Smooth muscle cell (in vitro differentiated cells): ENCODE data around the gene ATP9B. TPM values are rescaled to one million over a fixed set of nuclear protein-coding genes. Genes with fewer than 3 reads are reported as not detected.

Experiments used
- DNase-seq: peaks from one replicate; lab custom pipeline; 2025; ENCODE audit not compliant: unreplicated experiment; lab: John Stamatoyannopoulos, UW
- H2AFZ ChIP-seq: fragments of 200-600 bp; sonication (generic); 2 replicates; pipeline ENCODE4 v1.6.0; 2016; ENCODE audit warnings: antibody characterized with exemption, low read depth, mild to moderate bottlenecking
- H3F3A ChIP-seq: fragments of 200-600 bp; sonication (generic); 2 replicates; pipeline ENCODE4 v1.6.0; 2017; ENCODE audit warnings: antibody characterized with exemption, low read depth
- H3K27ac ChIP-seq: fragments of 200-600 bp; sonication (generic); 2 replicates; pipeline ENCODE4 v1.5.1; 2016; ENCODE audit warnings: low read depth, mild to moderate bottlenecking
- H3K27me3 ChIP-seq: fragments of 200-600 bp; sonication (generic); 2 replicates; pipeline ENCODE4 v1.6.1; 2016; ENCODE audit warnings: low read depth, mild to moderate bottlenecking
- H3K36me3 ChIP-seq: fragments of 200-600 bp; sonication (generic); 2 replicates; pipeline ENCODE4 v1.5.1; 2016; ENCODE audit warnings: low read depth
- H3K4me1 ChIP-seq: fragments of 200-600 bp; sonication (generic); 2 replicates; pipeline ENCODE4 v1.5.1; 2016; ENCODE audit warnings: low read depth
- H3K4me2 ChIP-seq: fragments of 200-600 bp; sonication (generic); 2 replicates; pipeline ENCODE4 v1.6.0; 2016; ENCODE audit warnings: mild to moderate bottlenecking
- H3K4me3 ChIP-seq: fragments of 200-600 bp; sonication (generic); 2 replicates; pipeline ENCODE4 v1.5.1; 2016; ENCODE audit warnings: mild to moderate bottlenecking
- H3K79me2 ChIP-seq: fragments of 200-600 bp; sonication (generic); 2 replicates; pipeline ENCODE4 v1.6.0; 2016; ENCODE audit warnings: low read depth, mild to moderate bottlenecking
- H3K9ac ChIP-seq: fragments of 200-600 bp; sonication (generic); 2 replicates; pipeline ENCODE4 v1.6.0; 2016; ENCODE audit warnings: low read depth
- H3K9me3 ChIP-seq: fragments of 200-600 bp; sonication (generic); replicated peaks from 2 replicates; pipeline ENCODE4 v1.5.1; 2016; ENCODE audit warnings: low read depth
- H4K20me1 ChIP-seq: fragments of 200-600 bp; sonication (generic); 2 replicates; pipeline ENCODE4 v1.6.0; 2016; ENCODE audit warnings: low read depth
- CTCF ChIP-seq: fragments of 200-600 bp; sonication (generic); IDR thresholded peaks from 2 replicates; pipeline ENCODE4 v1.5.1; 2017; ENCODE audit warnings: borderline replicate concordance, mild to moderate bottlenecking, antibody characterized with exemption; ENCODE audit not compliant: insufficient read depth, poor library complexity, severe bottlenecking
- WGBS: methylation state at CpG from one replicate; pipeline ENCODE4 v1.1.7; 2016; ENCODE audit warnings: low lambda C conversion rate; 5-methylcytosine and 5-hydroxymethylcytosine counted together
- polyA plus RNA-seq: library from polyadenylated mRNA; unstranded; fragments of >200 nt; fragmentation: Nextera tagmentation; extraction: Ambion mirVana; gene quantifications from 2 replicates; pipeline ENCODE4 v1.2.1, GENCODE V29; 2016
- total RNA-seq: library from RNA; depleted of rRNA; stranded (reverse); fragments of >200 nt; gene quantifications from 2 replicates; pipeline ENCODE4 v1.2.3, GENCODE V29; 2014

The ATP9B gene
- total and polyA plus RNA-seq, 2 experiments from 2014 or later = 6.1 to 16.4 TPM

DNA sequence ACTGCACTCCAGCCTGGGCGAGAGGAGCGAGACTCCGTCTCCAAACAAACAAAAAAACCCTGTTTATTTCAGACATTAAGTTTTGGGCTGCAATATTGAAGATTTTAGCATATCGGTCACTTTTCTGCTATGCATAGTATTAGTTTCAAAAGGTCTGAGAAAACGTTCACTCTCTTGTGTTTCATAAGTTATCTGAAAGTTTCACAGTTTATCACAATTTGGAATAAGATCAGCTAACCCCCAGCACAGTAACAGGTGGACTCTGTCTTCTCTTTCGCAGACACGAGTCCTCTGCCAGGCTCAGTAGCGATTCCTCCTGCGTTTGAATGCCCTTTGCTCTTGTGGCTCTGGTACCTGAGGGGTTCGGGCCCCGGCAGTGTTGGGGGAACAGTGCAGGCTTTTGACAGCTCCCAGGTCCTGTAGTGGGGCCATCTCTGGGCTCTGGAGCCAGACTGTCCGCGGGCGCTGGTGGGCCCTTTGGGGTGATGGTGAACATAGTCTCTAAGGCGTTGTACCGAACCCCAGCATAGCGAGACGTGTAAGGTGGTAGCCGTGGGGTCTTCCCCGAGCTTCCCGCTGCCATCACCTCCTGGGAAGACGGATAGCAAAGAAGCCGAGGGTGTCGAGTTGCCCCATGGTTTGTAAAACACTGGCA is 347.0 kb downstream of the ATP9B start:
- Histone ChIP-seq H3K27ac (no peak overlapping the region), H3K9ac (no peak overlapping the region), H3F3A (no peaks in the 10 kb centered on the region), H3K27me3 (no peaks in the 10 kb centered on the region), H3K4me1 (no peaks in the 10 kb centered on the region), H3K36me3 (no peaks in the 10 kb centered on the region), H3K4me3 (no peak overlapping the region), H3K79me2 (peaks cover 36% of the 10 kb centered on the region), H3K9me3 (no peaks in the 10 kb centered on the region), H3K4me2 (no peak overlapping the region), H4K20me1 (peaks cover 82% of the 10 kb centered on the region), H2AFZ (no peak overlapping the region)
- TF ChIP-seq CTCF = no peak
- 91% methylated on average over 24 of the region's 24 CpGs for WGBS
- no peak for DNase-seq

DNA sequence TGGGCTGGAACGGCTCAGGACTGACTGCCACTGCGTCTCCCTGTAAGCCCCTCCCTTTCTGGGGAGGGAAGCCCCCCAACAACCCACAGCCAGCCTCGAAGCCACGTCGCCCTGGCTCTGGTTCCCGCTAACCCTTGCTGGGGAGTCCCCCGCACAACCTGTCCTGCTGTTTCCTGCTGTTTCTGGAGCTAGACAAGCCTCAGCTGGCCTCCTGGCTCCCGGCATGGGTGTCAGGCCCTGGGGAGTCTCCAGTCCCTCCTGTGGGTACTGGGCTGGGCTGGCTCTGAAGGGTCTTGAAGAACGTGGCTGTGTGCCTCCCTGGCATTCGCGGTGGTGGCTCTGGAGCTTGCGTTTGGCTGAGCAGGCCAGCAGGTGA is 347.5 kb downstream of the ATP9B start:
- no peak for DNase-seq
- no peak overlapping the region for H3K4me2 ChIP-seq
- no peaks in the 10 kb centered on the region for H3F3A ChIP-seq
- WGBS = 96% methylated on average over 12 of the region's 12 CpGs
- no peaks in the 10 kb centered on the region for H3K4me1 ChIP-seq
- no peaks in the 10 kb centered on the region for H3K9me3 ChIP-seq
- H3K27me3 ChIP-seq = no peaks in the 10 kb centered on the region
- no peak overlapping the region for H2AFZ ChIP-seq
- H3K36me3 ChIP-seq = no peaks in the 10 kb centered on the region
- H3K4me3 ChIP-seq = no peak overlapping the region
- peaks cover 86% of the 10 kb centered on the region for H4K20me1 ChIP-seq
- TF ChIP-seq CTCF = no peak
- no peak overlapping the region for H3K9ac ChIP-seq
- H3K79me2 ChIP-seq = peaks cover 36% of the 10 kb centered on the region
- no peak overlapping the region for H3K27ac ChIP-seq

DNA sequence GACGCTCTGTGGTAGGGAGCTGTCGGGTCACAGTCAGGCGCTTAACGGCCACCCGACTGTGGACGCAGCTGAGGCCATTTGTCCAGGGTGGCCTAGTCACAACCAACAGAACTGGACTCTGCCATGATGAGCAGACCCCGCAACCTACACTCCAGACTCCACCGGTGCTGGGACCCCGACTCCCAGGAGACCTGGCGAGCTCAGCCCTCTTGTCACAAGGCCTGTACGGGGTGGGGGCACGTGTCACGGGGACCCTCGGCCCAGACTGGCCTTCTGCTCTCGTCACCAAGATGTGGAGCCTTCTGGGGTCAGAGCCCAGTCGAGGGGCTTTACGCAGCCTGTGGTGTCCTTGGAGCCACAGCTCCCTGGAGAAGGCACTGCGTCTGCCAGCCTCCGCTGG is 349.0 kb downstream of the ATP9B start:
- H3K36me3 ChIP-seq = no peaks in the 10 kb centered on the region
- WGBS = 96% methylated on average over 19 of the region's 19 CpGs
- H3K9me3 ChIP-seq = no peaks in the 10 kb centered on the region
- H3K9ac ChIP-seq = no peak overlapping the region
- no peaks in the 10 kb centered on the region for H3K4me1 ChIP-seq
- H3K79me2 ChIP-seq = peaks cover 35% of the 10 kb centered on the region
- no peak for DNase-seq
- H3F3A ChIP-seq = no peaks in the 10 kb centered on the region
- no peak overlapping the region for H2AFZ ChIP-seq
- TF ChIP-seq CTCF = no peak
- H3K4me3 ChIP-seq = no peak overlapping the region
- no peak overlapping the region for H3K4me2 ChIP-seq
- H3K27ac ChIP-seq = no peak overlapping the region
- peaks cover 86% of the 10 kb centered on the region for H4K20me1 ChIP-seq
- no peaks in the 10 kb centered on the region for H3K27me3 ChIP-seq

GRCh38 chr18:79418642-79419041 is 349.4 kb downstream of the ATP9B start:
- WGBS = 88% methylated on average over 11 of the region's 11 CpGs

More at GRCh38 chr18:79418642-79419041, 349.4 kb downstream of the ATP9B start:
- H3K27ac ChIP-seq = no peak overlapping the region
- H3K4me2 ChIP-seq = no peak overlapping the region
- no peak overlapping the region for H3K9ac ChIP-seq
- H2AFZ ChIP-seq = no peak overlapping the region
- no peaks in the 10 kb centered on the region for H3K36me3 ChIP-seq
- no peaks in the 10 kb centered on the region for H3K9me3 ChIP-seq
- H3K27me3 ChIP-seq = no peaks in the 10 kb centered on the region
- no peaks in the 10 kb centered on the region for H3F3A ChIP-seq
- no peak overlapping the region for H3K4me3 ChIP-seq
- H3K79me2 ChIP-seq = peaks cover 39% of the 10 kb centered on the region
- no peaks in the 10 kb centered on the region for H3K4me1 ChIP-seq
- peaks cover 86% of the 10 kb centered on the region for H4K20me1 ChIP-seq
- DNase-seq = no peak
- TF ChIP-seq CTCF = no peak
